HG03045 (cell line): ENCODE measurements around the gene PPP2R5E.

ENCODE experiments used
- ATAC-seq: cut with Tn5 transposase; IDR thresholded peaks from one replicate; pipeline ENCODE4 v1.9.1; 2021; ENCODE audit warnings: mild to moderate bottlenecking, moderate library complexity; ENCODE audit not compliant: unreplicated experiment

PPP2R5E gene

DNA sequence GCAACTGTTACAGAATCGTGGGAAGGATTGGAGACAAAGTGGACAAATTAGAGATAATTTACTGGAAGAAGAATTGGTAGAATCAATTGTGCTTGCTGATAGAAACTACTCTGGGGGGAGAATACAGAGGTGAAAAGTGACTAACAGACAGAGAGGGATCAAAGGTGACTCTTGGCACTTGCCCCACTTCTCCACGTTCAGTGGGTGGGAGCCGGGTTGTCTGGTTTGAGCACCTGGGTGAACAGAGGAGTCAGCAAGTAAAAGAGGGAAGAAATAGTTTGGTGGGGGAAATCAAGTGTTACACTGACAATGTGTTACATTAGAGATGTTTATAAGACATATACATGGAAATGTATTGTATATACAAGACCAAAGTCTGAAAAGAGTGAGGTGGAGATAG lies 69.1 kb downstream of the PPP2R5E start:
- ATAC-seq: no peak

DNA sequence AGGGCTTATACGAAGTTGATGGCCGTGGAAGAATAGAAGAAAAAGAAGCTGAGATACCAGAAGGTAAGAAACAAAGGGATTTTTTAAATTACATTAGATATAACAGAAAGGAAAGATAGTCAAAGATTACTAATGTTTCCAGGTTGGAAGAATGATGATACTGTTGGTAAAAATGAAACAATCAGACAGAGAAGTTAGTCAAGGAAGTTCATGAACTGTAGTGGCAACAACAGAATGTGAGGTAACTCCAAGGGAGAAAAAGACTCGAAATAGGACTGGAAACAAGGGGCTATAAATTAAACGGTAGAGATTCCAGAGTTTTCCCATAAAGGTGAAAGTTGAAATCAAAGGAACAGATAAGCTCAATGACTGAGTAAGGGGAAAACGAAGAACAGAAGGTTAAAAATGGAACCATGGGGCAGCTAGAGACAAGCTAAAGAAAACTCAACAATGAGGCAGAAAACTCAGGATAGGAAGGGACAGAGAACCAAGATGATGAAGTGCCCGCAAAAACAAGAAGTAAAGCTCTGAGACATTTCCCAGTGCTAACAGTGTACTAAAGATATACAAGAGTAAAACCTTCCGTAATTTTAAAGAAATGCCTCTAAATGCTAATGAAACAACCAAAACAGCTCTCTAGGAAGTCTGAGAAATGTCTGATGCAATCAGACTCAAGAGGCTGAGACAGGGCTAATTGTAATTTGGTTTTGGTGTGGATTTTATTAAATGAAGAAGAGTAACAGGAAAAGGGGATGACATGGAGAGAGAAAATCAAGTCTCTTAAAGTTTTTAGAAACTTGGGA lies 70.0 kb downstream of the PPP2R5E start:
- no peak for ATAC-seq

DNA sequence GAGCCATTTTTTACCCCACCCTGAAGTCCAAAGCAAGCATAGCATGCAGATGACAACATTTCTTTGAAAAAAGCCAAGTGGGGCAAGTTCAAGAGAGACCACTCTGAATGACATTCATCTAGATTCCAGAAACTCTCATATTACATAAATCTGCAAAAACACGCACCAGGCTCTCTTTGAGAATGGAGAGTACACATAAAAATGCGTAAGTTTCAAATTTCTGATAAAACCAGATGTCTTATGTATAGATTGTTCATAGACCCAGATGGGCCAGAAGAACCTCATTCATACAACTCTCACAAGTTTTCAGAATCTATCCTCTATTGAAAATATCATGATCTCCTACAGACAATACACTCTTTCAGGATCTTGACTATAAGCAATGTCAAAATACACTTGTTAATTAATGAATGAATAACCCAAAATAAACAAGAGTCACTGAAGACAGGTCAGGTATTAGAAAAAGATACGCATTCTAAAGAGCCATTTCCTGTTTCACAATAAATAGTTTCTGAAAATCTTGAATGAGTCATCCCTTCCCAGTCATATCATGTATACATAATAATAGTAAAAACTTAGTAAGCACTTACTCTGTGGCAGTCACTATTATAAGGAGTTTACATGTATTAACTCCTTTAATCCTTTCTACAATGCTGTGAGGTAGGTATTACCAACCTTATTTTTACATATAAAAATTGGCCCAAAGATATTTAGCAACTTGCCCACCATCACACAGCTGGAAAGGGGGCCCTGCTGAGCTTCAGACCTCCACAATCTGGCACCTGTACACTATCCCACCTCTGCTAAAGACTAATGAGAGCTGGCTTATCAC lies 72.0 kb downstream of the PPP2R5E start:
- ATAC-seq: peak; percentile 83

DNA sequence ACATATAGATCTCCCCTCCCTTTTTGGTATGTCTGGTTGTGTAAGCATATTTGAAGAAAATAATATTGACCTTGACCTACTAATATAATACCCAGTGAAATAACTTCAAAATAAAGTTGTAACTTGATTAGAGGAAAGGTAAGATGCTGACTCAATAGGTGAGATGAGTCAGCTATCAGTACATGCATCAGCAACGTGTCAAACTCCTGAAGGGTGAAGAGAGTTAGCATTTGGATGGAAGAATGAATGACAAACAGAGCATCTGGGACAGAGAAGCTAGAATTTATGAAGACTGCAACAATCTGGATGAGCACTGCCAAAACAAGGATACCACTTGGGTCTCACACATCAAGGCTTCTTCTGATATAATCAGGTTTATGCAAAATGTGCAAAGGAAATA lies 74.9 kb downstream of the PPP2R5E start:
- ATAC-seq: no peak

DNA sequence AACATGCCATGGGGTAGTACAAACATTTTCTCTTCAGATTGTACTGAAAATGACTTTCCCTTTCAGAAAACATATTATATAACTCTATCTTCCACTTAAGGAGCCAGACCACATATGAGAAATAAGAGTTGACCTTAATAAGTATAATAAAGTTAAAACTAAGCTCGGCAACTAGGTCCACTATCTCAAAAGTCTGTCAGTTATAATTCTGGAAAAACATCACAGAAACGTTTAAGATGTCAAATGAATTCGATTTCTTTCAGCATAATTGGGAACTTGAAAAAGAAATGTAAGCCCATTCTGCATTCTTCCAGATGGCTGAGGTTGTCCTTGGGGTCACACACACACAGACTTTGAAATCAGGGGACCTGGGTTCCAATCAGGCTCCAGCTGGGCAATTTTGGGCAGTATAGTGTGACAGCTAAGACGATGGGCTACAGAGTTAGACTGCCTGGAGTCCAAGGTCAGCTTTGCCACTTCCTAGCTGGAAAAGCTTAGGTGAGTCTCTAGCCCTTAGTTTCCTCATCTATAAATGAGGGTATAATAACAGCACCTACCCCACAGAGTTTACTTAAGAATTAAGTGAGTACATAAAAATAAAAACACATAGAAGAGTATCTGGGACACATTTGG lies 75.6 kb downstream of the PPP2R5E start:
- ATAC-seq: no peak

DNA sequence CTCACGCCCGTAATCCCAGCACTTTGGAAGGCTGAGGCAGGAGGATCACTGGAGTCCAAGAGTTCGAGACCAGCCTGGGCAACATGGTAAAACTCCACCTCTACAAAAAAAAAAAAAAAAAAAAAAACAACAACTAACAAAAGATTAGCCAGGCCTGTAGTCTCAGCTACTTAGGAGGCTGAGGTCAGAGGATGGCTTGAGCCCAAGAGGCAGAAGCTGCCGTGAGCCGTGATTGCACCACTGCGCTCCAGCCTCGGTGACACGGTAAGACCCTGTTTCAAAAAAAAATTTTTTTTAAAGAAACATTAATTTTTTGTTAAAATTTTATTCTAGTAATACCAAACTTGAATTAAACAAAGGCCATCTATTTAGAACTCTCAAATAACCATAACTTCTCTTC lies 77.8 kb downstream of the PPP2R5E start:
- no peak for ATAC-seq

DNA sequence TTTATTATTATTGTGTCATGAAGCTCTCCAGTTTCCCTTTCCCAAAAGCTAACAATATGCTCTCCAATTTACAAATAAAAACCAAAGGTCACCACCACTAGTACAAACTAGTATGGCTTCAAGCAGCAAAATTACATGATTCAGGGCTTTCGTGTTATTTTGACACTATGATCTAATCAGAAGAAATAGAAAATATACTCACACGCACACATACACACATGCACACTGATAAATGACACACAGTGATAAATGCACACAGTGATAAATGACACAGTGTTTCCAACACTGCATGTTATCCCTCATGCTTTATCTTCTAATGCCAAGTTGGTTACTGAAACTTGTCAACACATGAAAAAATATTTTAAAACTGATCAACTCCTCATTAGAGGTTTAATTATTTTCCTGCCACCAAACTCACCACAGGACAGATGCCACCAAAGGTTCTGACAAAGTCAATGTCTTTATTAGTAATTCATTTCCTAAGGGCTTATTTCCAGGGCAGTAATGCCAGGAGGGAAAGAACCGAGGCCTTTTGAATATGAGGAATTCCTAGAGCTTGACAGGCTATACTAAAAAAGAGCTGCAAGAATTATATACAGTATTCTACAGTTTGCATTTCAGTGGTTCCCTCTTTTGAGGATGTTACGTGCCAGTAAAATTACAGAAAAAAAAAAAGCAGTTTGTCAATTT lies 82.4 kb downstream of the PPP2R5E start:
- ATAC-seq: no peak

DNA sequence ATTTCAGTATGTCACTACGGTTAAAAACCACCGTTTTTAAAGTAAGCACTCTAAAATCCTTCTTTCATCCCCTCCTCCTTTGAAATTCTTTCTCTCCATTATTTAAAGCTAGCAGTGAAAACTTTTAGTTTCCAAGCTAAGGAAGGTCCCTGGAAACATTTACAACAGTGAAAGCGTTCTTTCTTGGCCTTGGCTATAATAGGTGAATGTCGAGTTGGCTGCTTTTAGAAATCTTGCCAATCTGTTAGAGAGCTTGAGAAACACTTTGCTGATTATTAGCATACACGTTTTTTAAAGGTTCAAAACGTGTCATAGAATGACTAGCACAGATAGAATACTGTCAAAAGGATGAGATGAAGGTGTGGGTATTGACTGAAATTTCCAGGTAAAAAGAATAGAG lies 83.4 kb downstream of the PPP2R5E start:
- ATAC-seq: no peak

DNA sequence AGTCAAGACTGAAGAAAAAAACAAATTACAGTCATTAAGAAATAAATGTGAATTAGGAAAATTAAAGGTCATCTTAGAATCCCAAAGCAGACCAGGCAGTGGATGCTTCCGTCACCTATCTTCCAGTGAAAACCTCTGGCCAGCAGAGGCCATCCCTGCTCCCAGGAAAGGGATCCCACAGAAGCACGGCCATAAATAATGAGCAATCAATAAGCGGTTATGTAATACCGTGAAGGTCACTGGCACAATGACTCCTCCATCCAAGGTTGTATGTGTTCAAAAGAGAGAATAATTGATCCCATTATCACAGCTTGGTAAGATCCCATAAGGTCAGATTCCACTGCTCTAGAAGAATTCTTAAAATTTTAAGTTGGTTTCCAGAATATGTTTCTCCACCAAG lies 85.7 kb downstream of the PPP2R5E start:
- no peak for ATAC-seq

DNA sequence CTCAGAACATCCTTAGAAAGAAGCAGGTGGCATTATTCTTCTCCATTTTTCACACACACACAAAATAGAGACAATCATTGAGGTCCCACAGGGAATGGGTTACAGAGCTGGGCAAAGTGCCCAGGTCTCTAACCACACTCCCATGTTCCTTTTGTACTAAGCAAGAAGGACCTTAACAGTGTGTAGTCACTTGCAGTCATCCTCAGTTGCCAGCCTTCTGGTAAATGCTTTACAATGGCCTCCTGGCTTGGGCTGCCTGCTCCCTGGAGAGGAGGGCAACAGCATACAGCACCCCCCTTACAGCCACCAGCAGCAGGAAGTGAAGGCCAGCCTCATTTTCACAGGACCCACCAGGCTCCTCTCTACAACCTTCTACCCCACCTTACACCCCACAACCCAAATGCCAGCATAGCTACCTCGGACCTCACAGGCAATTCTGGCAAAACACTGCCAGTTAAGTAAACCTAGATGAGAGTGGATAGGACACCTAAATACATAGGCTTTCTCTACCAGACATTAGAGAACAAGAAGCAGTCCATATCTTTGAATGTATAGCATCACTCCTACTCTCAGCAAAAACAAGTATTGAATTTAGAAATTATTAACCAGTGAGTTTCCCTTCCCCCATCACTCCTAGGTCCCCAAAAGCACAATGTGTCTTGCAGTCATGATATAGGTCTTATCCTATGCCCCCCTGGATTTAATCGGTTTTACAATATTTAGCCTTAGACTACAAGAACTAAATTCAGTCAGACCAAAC lies 88.1 kb downstream of the PPP2R5E start:
- no peak for ATAC-seq

DNA sequence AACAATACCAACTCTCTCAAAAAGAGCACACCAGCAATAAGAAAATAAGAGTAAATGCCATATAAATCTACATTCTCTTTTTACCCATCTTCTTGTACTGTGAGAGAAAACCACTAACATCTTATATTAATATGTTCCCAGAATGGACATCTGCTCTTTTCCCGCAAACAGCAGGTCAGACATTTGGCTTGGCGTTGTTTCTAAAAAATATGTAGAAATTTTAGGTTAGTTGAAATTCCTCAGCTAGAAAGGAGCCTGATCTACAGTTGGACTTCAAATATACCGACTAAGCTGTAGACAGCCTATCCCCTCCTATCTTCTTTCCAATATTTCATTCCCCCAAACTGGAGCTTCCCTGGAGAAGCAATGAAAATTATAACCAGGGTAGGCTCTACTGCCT lies 88.7 kb downstream of the PPP2R5E start:
- no peak for ATAC-seq

DNA sequence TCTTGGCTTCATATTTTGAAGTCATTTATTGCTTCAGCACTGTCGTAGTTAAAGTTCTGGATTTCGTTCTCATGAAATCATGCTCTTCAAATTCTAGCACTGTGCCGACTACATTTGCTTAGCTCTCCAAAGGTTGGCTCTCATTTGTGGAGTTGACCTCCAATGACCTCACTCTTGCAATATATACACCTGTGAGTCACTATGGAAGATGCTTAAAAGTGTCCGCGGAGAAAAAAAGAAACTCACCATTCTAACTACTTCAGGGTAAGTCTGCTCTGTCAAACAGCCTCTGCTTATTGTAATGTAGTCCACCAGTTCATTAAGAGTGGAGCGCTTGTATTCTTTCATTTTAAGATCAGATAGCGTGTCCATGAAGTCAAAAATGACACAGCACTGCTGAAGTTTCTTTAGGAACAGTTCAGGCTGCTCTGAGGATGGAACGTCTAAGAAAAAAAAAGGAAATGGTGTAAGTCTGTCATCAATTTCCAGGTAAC lies 89.7 kb downstream of the PPP2R5E start:
- no peak for ATAC-seq

DNA sequence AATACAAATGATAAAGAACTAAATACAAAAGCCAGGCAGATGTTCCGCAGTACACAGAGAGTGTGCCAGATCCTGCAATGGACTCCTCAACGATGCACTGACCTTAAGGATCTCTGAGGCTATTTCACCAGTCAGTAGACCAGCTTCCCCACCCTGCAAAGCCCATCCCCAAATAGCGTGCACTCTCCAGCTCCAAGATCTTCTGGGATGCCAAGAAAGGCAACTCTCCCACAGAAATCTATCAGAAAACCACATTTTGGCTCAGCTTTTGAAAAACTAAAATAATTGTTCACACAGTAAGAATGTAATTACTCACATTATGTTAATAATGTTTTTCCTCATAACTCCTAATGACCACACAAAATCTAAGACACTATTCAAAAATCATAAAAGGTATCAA lies 90.4 kb downstream of the PPP2R5E start:
- no peak for ATAC-seq

DNA sequence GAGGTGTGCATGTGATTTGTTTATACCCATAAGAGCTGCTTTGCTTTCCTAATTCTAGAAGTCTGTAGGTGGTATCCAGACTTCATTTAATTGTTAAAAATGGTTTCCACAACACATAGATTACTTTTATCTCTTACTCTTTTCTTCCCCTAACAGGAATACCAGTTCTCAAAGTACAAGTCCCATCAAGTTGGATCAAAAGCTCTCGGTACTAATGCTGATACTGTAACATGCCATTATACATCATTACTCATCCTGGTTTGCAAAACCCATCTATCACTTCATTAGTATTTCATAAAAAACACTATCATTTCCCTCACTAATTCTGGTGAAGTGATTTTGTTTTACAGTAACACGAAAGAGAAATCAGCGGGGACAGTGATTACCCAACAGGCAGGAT lies 94.3 kb downstream of the PPP2R5E start:
- no peak for ATAC-seq

DNA sequence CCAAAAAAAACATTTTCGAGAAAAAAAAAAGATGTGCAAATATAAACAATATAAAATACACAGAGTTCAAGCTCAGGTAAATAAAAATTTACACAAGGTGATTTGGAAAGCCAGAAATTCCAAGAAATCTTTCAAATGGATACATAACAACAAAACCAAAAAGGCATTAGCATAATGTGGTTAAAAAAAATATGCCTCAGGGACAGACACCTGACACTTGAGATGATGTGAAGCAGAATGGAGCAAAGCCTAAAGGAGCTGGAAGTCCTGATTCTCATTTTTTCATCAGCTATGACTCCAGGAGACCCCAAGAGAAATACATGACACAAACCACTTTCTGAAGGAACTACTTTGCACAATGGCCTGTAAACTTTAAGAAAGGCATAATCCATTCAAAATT lies 98.6 kb downstream of the PPP2R5E start:
- ATAC-seq: no peak

DNA sequence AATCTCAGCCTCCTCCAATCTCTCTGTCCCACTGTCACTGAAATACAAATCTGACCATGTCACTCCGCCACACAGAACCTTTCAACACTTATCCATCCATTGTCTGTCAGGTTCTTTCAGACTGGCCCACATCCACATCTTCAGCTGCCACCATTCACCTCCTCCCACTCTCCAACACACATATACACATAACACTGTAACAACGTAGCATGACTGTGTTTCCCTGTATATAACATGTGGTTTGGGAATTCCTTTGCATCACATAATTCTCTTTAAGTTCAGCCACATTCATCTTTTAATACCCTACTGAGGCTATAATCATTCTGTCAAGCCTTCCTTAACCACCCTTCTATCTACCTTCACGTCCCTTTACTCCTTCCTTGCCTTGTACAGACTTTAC lies 99.2 kb downstream of the PPP2R5E start:
- no peak for ATAC-seq

DNA sequence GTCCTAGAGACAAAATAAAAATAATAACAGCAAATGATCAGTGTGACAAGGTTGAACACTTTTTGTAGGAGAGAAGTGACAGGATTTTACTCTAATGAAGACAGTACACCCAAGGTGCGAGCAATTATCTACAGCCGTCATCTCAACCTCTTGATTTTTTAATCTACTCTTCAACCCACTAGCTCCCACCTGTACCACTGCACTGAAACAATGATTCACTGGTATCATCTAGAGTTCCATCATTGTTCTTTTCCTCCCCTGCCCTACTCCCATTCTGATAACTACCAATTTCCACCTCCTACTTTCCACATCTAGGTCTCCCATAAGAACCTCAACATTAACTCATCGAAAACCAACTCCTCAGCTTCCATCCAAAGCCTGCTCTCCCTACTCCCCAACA lies 99.8 kb downstream of the PPP2R5E start:
- ATAC-seq: no peak

DNA sequence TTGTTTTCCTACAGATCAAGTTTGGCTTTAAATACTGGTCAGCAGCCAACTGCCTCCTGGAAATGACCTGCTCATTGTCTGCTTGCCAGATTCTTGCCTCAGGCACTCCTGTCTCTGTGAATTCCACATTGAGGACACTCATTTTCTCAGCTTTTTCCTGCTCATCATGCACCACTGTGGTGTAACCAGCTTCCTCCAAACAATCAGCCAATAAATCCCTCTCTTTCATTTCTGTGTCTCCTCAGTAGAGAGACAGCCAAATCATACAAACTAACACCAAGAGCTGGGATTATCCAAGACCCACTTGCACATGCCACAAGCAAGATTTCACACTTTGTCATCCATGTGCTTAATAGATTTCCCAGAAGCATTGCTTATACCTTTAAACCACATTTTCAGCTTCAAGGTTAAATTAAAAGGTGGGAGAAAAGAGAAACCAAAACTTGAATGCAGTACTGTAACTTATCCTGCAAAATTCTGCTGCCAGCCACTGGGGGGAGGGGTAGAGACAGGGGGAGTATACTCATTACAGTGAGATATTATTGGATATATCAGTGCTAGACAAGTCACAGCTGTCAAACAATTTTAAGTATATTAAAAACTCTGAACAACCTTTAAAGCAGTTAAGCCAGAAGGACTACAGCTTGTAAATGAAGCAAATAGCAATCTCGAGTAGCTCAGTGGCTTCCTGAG lies 105.0 kb downstream of the PPP2R5E start:
- no peak for ATAC-seq

DNA sequence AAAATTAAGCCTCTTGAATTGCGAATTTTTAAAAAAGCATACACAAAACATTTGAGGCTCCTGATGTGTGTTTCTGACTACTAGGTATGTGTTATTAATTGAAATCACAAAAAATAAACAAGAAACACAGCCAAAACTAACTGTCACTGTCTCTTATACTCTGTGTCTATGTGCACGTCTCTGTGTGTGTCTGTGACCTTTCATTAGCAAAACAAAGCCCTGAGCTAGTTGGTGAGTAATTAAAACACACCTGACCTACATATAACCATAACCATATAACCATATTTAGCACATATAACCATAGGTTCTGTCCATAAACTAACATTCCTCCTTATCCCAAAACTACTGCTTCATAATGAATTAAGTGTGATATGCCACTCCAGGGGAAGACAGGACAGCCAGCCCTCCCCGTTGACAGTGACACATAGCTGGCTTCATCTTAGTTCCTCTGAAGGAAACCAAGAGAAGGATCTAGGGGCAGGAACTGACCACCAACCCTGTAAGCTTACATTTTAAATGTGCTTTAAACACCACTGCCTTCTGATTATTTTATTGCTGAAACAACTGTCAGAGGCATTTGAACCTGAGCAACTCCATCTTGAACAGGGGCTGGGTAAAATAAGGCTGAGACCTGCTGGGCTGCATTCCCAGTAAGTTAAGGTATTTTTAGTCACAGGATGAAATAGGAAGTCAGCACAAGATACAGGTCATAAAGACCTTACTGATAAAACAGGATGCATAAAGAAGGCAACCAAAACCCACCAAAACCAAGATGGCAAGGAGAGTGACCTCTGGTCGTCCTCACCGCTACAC lies 106.7 kb downstream of the PPP2R5E start:
- no peak for ATAC-seq
